Small intestine (tissue), 7 donors: ENCODE measurements around the gene LPAR5. TPM values are rescaled to one million over a fixed set of nuclear protein-coding genes. Genes with fewer than 3 reads are reported as not detected.

Experiments used
- DNase-seq, 2 donors: peaks; one replicate each; pipeline versions ENCODE4 v3.0.0 to v3.0.0-alpha.2; 2013
- FAIRE-seq: peaks from 2 replicates; lab custom pipeline; 2012; peaks lifted over from hg19 to GRCh38; lab: Jason Lieb, UNC
- H3K27ac ChIP-seq, 3 donors: one replicate each; pipeline ENCODE4 v1.5.1; 2013; ENCODE audit warnings: low read length in 2 of 3, mild to moderate bottlenecking in 2 of 3, control low read depth in 1 of 3, inconsistent platforms in 1 of 3, low read depth in 1 of 3, moderate library complexity in 1 of 3
- H3K27me3 ChIP-seq, 3 donors: one replicate each; pipeline ENCODE4 v1.6.1; 2013; ENCODE audit warnings: low read length in 3 of 3, inconsistent platforms in 1 of 3; ENCODE audit not compliant: control insufficient read depth in 3 of 3, insufficient read depth in 3 of 3
- H3K36me3 ChIP-seq, 3 donors: one replicate each; pipeline ENCODE4 v1.6.1; 2013; ENCODE audit warnings: low read length in 3 of 3, inconsistent platforms in 1 of 3, low read depth in 1 of 3, mild to moderate bottlenecking in 1 of 3, moderate library complexity in 1 of 3; ENCODE audit not compliant: control insufficient read depth in 3 of 3, insufficient read depth in 2 of 3
- H3K4me1 ChIP-seq, 3 donors: one replicate each; pipeline ENCODE4 v1.6.1; 2013; ENCODE audit warnings: low read length in 2 of 3, inconsistent platforms in 1 of 3, low read depth in 1 of 3, mild to moderate bottlenecking in 1 of 3, moderate library complexity in 1 of 3; ENCODE audit not compliant: control insufficient read depth in 3 of 3, insufficient read depth in 2 of 3
- H3K4me3 ChIP-seq, 3 donors: one replicate each; pipeline ENCODE4 v1.5.1; 2013; ENCODE audit warnings: low read length in 3 of 3, control low read depth in 1 of 3, inconsistent platforms in 1 of 3, low read depth in 1 of 3, mild to moderate bottlenecking in 1 of 3, moderate library complexity in 1 of 3
- H3K9me3 ChIP-seq, 2 donors: one replicate each; pipeline ENCODE4 v1.6.1; 2013; ENCODE audit warnings: low read depth in 1 of 2, low read length in 1 of 2; ENCODE audit not compliant: control insufficient read depth in 2 of 2, insufficient read depth in 1 of 2
- WGBS, 3 donors: extraction: QIAGEN DNeasy Blood & Tissue Kit; methylation state at CpG; one replicate each; pipeline ENCODE4 v1.1.7; 2013; 5-methylcytosine and 5-hydroxymethylcytosine counted together
- polyA plus RNA-seq, 4 donors: library from polyadenylated mRNA; stranded (reverse) in 3 of 4; unstranded in 1 of 4; fragments of 200-250 nt in 3 of 4; fragments of 120-200 nt in 1 of 4; gene quantifications; one replicate each; pipeline versions ENCODE4 v1.2.1 to v1.2.3, GENCODE V29; 2013
- donor health status: healthy with polysubstance abuse.
- donor health status: control.
- donor health status: control.
- donor health status: Bipolar disorder and iron deficiency.
- donor health status: healthy.

The LPAR5 gene
- polyA plus RNA-seq, 4 donors, result 6.2 to 19.7 (median 8.3) TPM

GRCh38 chr12:6570264-6570887 lies 65.4 kb downstream of the LPAR5 start:
- no peak for FAIRE-seq
- DNase-seq, result peak; percentile 59 to 64
- Histone ChIP-seq H3K9me3 (no peaks in the 10 kb centered on the region), H3K4me1 (peaks cover 0 to 7% (median 0%) of the 10 kb centered on the region in 3 donors), H3K27me3 (no peaks in the 10 kb centered on the region), H3K27ac (peak overlapping the region in 1 of 3 donors; percentile 19), H3K36me3 (peaks cover 12 to 71% (median 15%) of the 10 kb centered on the region in 3 donors), H3K4me3 (no peak overlapping the region)
- WGBS, 3 donors, result 58 to 63% (median 62%) methylated on average over 7 of the region's 7 CpGs

DNA sequence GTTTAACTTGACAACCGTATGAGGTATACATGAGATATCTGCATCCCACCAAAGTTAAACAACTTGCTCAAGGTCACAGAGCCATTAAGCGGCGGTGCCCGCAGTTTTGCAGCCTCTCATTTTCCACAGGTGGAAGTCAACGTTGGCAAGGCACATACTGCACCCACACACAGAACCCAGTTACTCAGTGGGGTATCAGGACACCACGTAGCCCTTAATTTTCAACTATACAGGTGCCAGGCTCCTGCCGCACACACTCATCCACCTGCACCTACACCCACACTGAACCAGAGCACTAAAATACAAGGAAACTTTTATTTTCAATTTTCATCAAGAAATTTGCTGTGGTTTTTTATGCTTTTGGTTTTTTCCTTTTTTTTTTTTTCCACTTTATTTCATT lies 66.0 kb downstream of the LPAR5 start:
- FAIRE-seq (no peak), DNase-seq (no peak)
- WGBS, 3 donors, result 40 to 62% (median 43%) methylated on average over 7 of the region's 7 CpGs
- peaks cover 11 to 70% (median 15%) of the 10 kb centered on the region in 3 donors for H3K36me3 ChIP-seq
- no peak overlapping the region for H3K4me3 ChIP-seq
- H3K9me3 ChIP-seq, result no peaks in the 10 kb centered on the region
- no peaks in the 10 kb centered on the region for H3K27me3 ChIP-seq
- peaks cover 0 to 7% (median 0%) of the 10 kb centered on the region in 3 donors for H3K4me1 ChIP-seq
- no peak overlapping the region for H3K27ac ChIP-seq

DNA sequence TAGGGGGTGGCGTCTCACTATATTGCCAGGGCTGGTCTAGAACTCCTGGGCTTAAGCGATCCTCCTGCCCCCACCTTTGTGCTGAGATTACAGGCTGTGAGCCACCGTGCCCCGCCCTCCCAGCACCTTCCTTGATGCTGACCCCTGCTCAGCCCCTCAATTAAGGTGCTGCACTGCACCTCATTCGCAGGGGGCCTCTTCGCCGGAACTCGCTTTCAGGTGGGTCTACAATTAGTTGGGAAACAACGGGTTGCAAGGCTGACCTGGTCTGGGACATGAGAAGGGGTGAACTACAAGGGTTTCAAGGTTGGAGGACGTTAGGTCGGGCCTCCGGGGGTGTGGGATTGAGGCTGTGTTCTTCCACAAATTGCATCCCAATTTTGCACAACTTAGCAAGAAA lies 66.4 kb downstream of the LPAR5 start:
- Histone ChIP-seq H3K4me1 (peaks cover 0 to 7% (median 0%) of the 10 kb centered on the region in 3 donors), H3K27me3 (no peaks in the 10 kb centered on the region), H3K27ac (no peak overlapping the region), H3K9me3 (no peaks in the 10 kb centered on the region), H3K4me3 (no peak overlapping the region), H3K36me3 (peaks cover 11 to 69% (median 13%) of the 10 kb centered on the region in 3 donors)
- no peak for DNase-seq
- 70 to 81% (median 73%) methylated on average over 12 of the region's 12 CpGs for WGBS, 3 donors
- no peak for FAIRE-seq

Other genes with a start within 250 kb of the LPAR5 start
- gene CD27, start 191.0 kb downstream of the LPAR5 start, polyA plus RNA-seq, result 10 to 100 TPM in 1 of 4 donors, 1 to 10 TPM in 2, under 1 TPM in 1; 0.45 to 16.2 (median 2.8) TPM
- 10 to 100 TPM; 26.4 to 38.6 (median 33.2) TPM for gene TAPBPL, start 183.9 kb downstream of the LPAR5 start, polyA plus RNA-seq
- gene VAMP1, start 165.3 kb downstream of the LPAR5 start, polyA plus RNA-seq, result 1 to 10 TPM; 1.6 to 5.8 (median 3.4) TPM
- 100 to 1,000 TPM in 2 of 4 donors, 10 to 100 TPM in 2; 88.1 to 126 (median 94.8) TPM for gene MRPL51, start 142.7 kb downstream of the LPAR5 start, polyA plus RNA-seq
- 10 to 100 TPM in 3 of 4 donors, 1 to 10 TPM in 1; 6.5 to 39.1 (median 22.1) TPM for gene NCAPD2, start 141.9 kb downstream of the LPAR5 start, polyA plus RNA-seq
- gene GAPDH, start 101.4 kb downstream of the LPAR5 start, polyA plus RNA-seq, result 1,000 to 10,000 TPM; 1,934 to 3,805 (median 2,842) TPM
- gene IFFO1, start 79.9 kb downstream of the LPAR5 start, polyA plus RNA-seq, result 1 to 10 TPM; 1.3 to 7.7 (median 5.2) TPM
- gene NOP2, start 67.7 kb downstream of the LPAR5 start, polyA plus RNA-seq, result 10 to 100 TPM; 14.3 to 40.6 (median 22.0) TPM
- gene CHD4, start 28.6 kb downstream of the LPAR5 start, polyA plus RNA-seq, result 100 to 1,000 TPM in 2 of 4 donors, 10 to 100 TPM in 2; 88.2 to 123 (median 109) TPM
- 1 to 10 TPM; 2.6 to 5.9 (median 3.6) TPM for gene ACRBP, start 11.5 kb upstream of the LPAR5 start, polyA plus RNA-seq
- 10 to 100 TPM; 29.3 to 61.0 (median 30.5) TPM for gene ING4, start 27.2 kb upstream of the LPAR5 start, polyA plus RNA-seq
- 10 to 100 TPM; 26.2 to 82.3 (median 34.6) TPM for gene ZNF384, start 53.4 kb upstream of the LPAR5 start, polyA plus RNA-seq
- 1 to 10 TPM in 2 of 4 donors, not detected in 2; 1.7 to 3.4 TPM for gene PIANP, start 64.9 kb upstream of the LPAR5 start, polyA plus RNA-seq
- gene COPS7A, start 88.1 kb upstream of the LPAR5 start, polyA plus RNA-seq, result 10 to 100 TPM; 30.5 to 49.3 (median 36.1) TPM
- 100 to 1,000 TPM; 163 to 233 (median 187) TPM for gene MLF2, start 117.2 kb upstream of the LPAR5 start, polyA plus RNA-seq
- 100 to 1,000 TPM in 2 of 4 donors, 10 to 100 TPM in 2; 34.0 to 204 (median 122) TPM for gene PTMS, start 130.4 kb upstream of the LPAR5 start, polyA plus RNA-seq
- 1 to 10 TPM in 2 of 4 donors, under 1 TPM in 2; 0.67 to 5.9 (median 1.3) TPM for gene LAG3, start 136.6 kb upstream of the LPAR5 start, polyA plus RNA-seq
- 10 to 100 TPM in 1 of 4 donors, 1 to 10 TPM in 2, under 1 TPM in 1; 0.89 to 19.1 (median 6.5) TPM for gene CD4, start 153.6 kb upstream of the LPAR5 start, polyA plus RNA-seq
- 1 to 10 TPM in 3 of 4 donors, not detected in 1; 1.1 to 6.7 (median 5.1) TPM for gene GPR162, start 185.9 kb upstream of the LPAR5 start, polyA plus RNA-seq
- gene P3H3, start 192.4 kb upstream of the LPAR5 start, polyA plus RNA-seq, result 10 to 100 TPM in 1 of 4 donors, 1 to 10 TPM in 2, under 1 TPM in 1; 0.89 to 18.3 (median 4.9) TPM
- gene GNB3, start 205.0 kb upstream of the LPAR5 start, polyA plus RNA-seq, result 1 to 10 TPM in 3 of 4 donors, not detected in 1; 1.0 to 5.5 (median 3.2) TPM
- 10 to 100 TPM; 30.3 to 99.1 (median 49.0) TPM for gene CDCA3, start 215.3 kb upstream of the LPAR5 start, polyA plus RNA-seq
- 10 to 100 TPM; 31.9 to 54.0 (median 39.2) TPM for gene USP5, start 216.2 kb upstream of the LPAR5 start, polyA plus RNA-seq
- gene TPI1, start 231.6 kb upstream of the LPAR5 start, polyA plus RNA-seq, result 1,000 to 10,000 TPM in 2 of 4 donors, 100 to 1,000 TPM in 2; 574 to 1,439 (median 1,040) TPM
- 10 to 100 TPM in 3 of 4 donors, 1 to 10 TPM in 1; 9.7 to 22.5 (median 12.7) TPM for gene SPSB2, start 237.3 kb upstream of the LPAR5 start, polyA plus RNA-seq